GM23338 (cell line): Measurements from ENCODE around the gene IER5. TPM values are rescaled to one million over a fixed set of nuclear protein-coding genes. Genes with fewer than 3 reads are reported as not detected.
A peak's percentile ranks its signal among the peaks of the same experiment; 100 is the strongest.

ENCODE experiments used
- ATAC-seq: fragments of 200-7000 bp; cut with Tn5 transposase; 3 replicates; pipeline ENCODE4 v1.9.1; 2020
- DNase-seq: peaks from one replicate; pipeline ENCODE4 v3.0.0-alpha.2; 2015; ENCODE audit warnings: low spot score
- H2AFZ ChIP-seq: fragments of 200-600 bp; sonication (generic); 2 replicates; pipeline ENCODE4 v1.8.0; 2016; ENCODE audit warnings: antibody characterized with exemption, mild to moderate bottlenecking, moderate library complexity
- H3F3A ChIP-seq: fragments of 200-600 bp; sonication (generic); replicated peaks from 2 replicates; pipeline ENCODE4 v1.8.0; 2017; ENCODE audit warnings: antibody characterized with exemption, mixed run types, low read depth
- H3K27ac ChIP-seq: fragments of 200-600 bp; sonication (generic); 2 replicates; pipeline ENCODE4 v1.6.1; 2016; ENCODE audit warnings: low read depth
- H3K27me3 ChIP-seq: fragments of 200-600 bp; sonication (generic); 2 replicates; pipeline ENCODE4 v1.8.0; 2016; ENCODE audit warnings: mild to moderate bottlenecking, mixed run types, moderate library complexity; ENCODE audit not compliant: insufficient read depth
- H3K36me3 ChIP-seq: fragments of 200-600 bp; sonication (generic); 2 replicates; pipeline ENCODE4 v1.8.0; 2016; ENCODE audit warnings: mild to moderate bottlenecking; ENCODE audit not compliant: insufficient read depth
- H3K4me1 ChIP-seq: fragments of 200-600 bp; sonication (generic); 2 replicates; pipeline ENCODE4 v1.8.0; 2016; ENCODE audit warnings: mild to moderate bottlenecking, moderate library complexity; ENCODE audit not compliant: insufficient read depth
- H3K4me2 ChIP-seq: fragments of 200-600 bp; sonication (generic); 2 replicates; pipeline ENCODE4 v1.7.1; 2017; ENCODE audit warnings: mixed run types
- H3K4me3 ChIP-seq: fragments of 200-600 bp; sonication (generic); 2 replicates; pipeline ENCODE4 v1.6.1; 2016; ENCODE audit warnings: mixed run types
- H3K79me2 ChIP-seq: fragments of 200-600 bp; sonication (generic); replicated peaks from 2 replicates; pipeline ENCODE4 v1.8.0; 2017; ENCODE audit warnings: mild to moderate bottlenecking; ENCODE audit not compliant: insufficient read depth
- H3K9me2 ChIP-seq: fragments of 200-600 bp; sonication (generic); 2 replicates; pipeline ENCODE4 v1.8.0; 2017; ENCODE audit not compliant: insufficient read depth
- H4K20me1 ChIP-seq: fragments of 200-600 bp; sonication (generic); replicated peaks from 2 replicates; pipeline ENCODE4 v1.8.0; 2017; ENCODE audit warnings: mild to moderate bottlenecking; ENCODE audit not compliant: insufficient read depth
- H3K27ac Mint-ChIP-seq: 2 replicates; pipeline ENCODE4 v1.8.0; 2020; ENCODE audit warnings: inconsistent platforms, mild to moderate bottlenecking, moderate library complexity, mixed read lengths
- H3K27me3 Mint-ChIP-seq: 3 replicates; pipeline ENCODE4 v1.8.0; 2022; ENCODE audit warnings: low read depth, mild to moderate bottlenecking, moderate library complexity, mixed read lengths, inconsistent platforms; ENCODE audit not compliant: insufficient read depth, poor library complexity
- H3K36me3 Mint-ChIP-seq: 3 replicates; pipeline ENCODE4 v1.8.0; 2021; ENCODE audit warnings: low read depth, mild to moderate bottlenecking, inconsistent platforms, moderate library complexity, mixed read lengths
- H3K4me1 Mint-ChIP-seq: 3 replicates; pipeline ENCODE4 v1.8.0; 2020; ENCODE audit warnings: mild to moderate bottlenecking, inconsistent platforms, mixed read lengths
- H3K4me3 Mint-ChIP-seq: 3 replicates; pipeline ENCODE4 v1.8.0; 2021; ENCODE audit warnings: moderate library complexity, mild to moderate bottlenecking, inconsistent platforms, mixed read lengths
- H3K9me3 Mint-ChIP-seq: 3 replicates; pipeline ENCODE4 v1.8.0; 2020; ENCODE audit warnings: moderate library complexity, mild to moderate bottlenecking, inconsistent platforms, mixed read lengths
- CREB1 ChIP-seq: fragments of 250-450 bp; sonication (Bioruptor Pico); IDR thresholded peaks from 2 replicates; pipeline ENCODE4 v1.5.0; 2020; ENCODE audit warnings: low read depth, mild to moderate bottlenecking, moderate library complexity
- EZH2 ChIP-seq: fragments of 200-600 bp; sonication (generic); IDR thresholded peaks from one replicate; pipeline ENCODE4 v1.8.0; 2017; ENCODE audit warnings: antibody characterized with exemption, mild to moderate bottlenecking, low read depth; ENCODE audit not compliant: unreplicated experiment
- JUNB ChIP-seq: IDR thresholded peaks from one replicate; pipeline ENCODE4 v1.6.1; 2016; ENCODE audit warnings: antibody characterized with exemption; ENCODE audit not compliant: unreplicated experiment
- NANOG ChIP-seq: IDR thresholded peaks from 2 replicates; pipeline ENCODE4 v1.6.1; 2016; ENCODE audit warnings: antibody characterized with exemption, borderline replicate concordance
- POLR2AphosphoS5 ChIP-seq: IDR thresholded peaks from 2 replicates; pipeline ENCODE4 v1.6.1; 2016; ENCODE audit warnings: antibody characterized with exemption, low read depth
- STAT1 ChIP-seq: IDR thresholded peaks from one replicate; pipeline ENCODE4 v1.6.1; 2016; ENCODE audit warnings: antibody characterized with exemption; ENCODE audit not compliant: unreplicated experiment
- ZNF331 ChIP-seq: fragments of 250-450 bp; sonication (Bioruptor Pico); IDR thresholded peaks from 2 replicates; pipeline ENCODE4 v1.5.0; 2020; ENCODE audit warnings: low read depth, mild to moderate bottlenecking, moderate library complexity
- polyA plus RNA-seq: library from polyadenylated mRNA; unstranded; fragments of >200 nt; fragmentation: Nextera tagmentation; extraction: Ambion mirVana; gene quantifications from 2 replicates; pipeline ENCODE4 v1.2.1, GENCODE V29; 2016
- total RNA-seq: library from RNA; depleted of rRNA; stranded (reverse); fragments of >200 nt; shearing (Covaris generic); gene quantifications from 2 replicates; pipeline ENCODE4 v1.2.3, GENCODE V29; 2014
- TF ChIP-seq, protein P1 (sequence below): IDR thresholded peaks from 2 replicates; pipeline ENCODE4 v1.6.1; 2016; ENCODE audit warnings: antibody characterized with exemption
- TF ChIP-seq, protein P2 (sequence below), 2 experiments: fragments of 200-600 bp in 1 of 2; sonication (generic) in 1 of 2; conservative IDR thresholded peaks; 2 replicates each; pipeline versions ENCODE4 v1.5.1 to v1.6.1; 2016 to 2017; ENCODE audit warnings: antibody characterized with exemption in 2 of 2, low read depth in 2 of 2, mild to moderate bottlenecking in 2 of 2, moderate library complexity in 1 of 2
- TF ChIP-seq, protein P3 (sequence below): fragments of 250-450 bp; sonication (Bioruptor Pico); IDR thresholded peaks from 2 replicates; pipeline ENCODE4 v1.5.0; 2020; ENCODE audit warnings: mild to moderate bottlenecking, moderate library complexity

The IER5 gene
- total and polyA plus RNA-seq, 2 experiments from 2014 or later = 3.8 to 9.5 TPM

DNA sequence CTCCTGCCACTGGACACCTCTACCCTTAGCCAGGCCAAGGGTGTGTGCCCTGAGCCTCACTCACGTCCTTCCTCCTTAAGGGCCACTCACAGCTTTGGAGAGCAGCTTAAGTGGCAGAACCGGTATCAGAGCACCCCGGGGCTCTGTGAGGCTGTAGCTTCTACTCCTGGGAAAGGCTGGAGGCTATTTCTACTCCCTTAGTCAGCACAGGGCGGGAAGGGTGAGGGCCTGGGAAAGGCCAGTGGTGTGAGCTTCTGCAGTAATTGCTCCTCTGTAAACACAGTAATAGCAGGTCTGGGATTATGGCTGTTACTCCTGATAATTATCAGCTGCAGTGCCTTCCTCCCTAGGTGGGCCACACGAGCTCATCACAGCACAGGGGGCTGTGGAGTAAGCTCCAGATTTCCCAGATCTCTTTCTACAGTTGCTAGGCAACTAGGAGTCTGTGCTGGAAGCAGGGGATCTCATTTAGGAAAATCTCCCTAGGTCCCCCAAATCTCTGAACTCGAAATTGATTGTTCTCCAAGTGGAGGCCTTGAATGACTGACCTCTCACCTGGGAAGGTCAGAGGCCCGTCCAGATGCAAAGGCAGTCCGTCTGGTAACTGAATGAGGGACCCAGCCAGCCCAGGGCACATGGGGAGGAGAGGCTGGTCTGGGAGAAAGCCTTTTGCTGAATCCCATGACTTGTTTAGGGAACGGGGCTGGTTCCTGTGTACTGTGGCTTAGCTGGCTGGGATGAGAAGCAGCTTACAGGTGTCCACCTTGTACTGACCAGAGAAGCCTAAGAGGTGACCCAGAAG lies 29.3 kb downstream of the IER5 start (continued):
- TF ChIP-seq, protein P1, sequence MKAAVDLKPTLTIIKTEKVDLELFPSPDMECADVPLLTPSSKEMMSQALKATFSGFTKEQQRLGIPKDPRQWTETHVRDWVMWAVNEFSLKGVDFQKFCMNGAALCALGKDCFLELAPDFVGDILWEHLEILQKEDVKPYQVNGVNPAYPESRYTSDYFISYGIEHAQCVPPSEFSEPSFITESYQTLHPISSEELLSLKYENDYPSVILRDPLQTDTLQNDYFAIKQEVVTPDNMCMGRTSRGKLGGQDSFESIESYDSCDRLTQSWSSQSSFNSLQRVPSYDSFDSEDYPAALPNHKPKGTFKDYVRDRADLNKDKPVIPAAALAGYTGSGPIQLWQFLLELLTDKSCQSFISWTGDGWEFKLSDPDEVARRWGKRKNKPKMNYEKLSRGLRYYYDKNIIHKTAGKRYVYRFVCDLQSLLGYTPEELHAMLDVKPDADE = no peak

DNA sequence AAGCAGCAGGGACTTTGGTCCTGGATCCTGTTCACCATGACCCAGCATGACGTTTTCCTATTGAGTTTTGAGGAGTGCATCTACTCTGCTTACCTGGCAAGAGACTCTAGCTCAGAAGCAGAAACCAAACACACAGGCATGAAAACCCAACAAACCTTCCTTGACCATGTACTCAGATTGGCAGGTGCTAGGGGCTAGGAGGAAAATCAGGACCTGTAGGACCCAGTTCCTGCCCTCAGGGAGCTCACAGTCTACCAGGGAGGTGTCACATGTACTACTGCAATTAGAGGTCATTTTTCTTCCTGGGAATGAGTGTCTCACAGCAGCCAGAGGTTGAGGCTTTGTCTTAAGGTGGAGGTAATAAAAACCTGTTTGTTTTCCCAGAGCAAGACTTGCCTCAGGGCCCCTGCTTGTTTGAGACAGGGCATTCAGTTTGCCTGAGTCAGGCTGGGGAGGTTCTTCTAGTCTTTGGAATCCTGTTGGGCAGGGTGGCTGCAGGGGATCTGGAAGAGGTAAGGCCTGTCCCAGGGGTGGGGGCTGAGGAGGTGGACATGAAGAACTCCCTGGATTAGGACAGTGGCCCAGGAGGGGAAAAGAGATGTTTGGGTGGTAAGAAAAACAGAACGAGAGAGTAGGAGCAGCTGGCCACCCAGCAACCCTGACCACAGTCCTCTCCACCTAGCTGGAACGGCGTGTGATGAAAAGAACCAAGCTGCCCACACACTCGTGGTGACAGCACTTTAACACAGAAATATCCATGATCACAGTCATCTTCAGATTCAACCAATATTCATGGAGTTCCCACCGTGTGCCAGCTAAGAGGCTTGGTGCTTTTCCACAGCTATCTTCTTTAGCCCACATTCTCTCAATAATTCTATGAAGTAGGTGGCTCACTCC lies 30.8 kb downstream of the IER5 start:
- Histone ChIP-seq H2AFZ (no peak overlapping the region), H3K4me2 (no peak overlapping the region), H3K4me3 (no peak overlapping the region), H4K20me1 (no peaks in the 10 kb centered on the region), H3K27ac (no peak overlapping the region), H3K27me3 (no peaks in the 10 kb centered on the region), H3K9me2 (no peaks in the 10 kb centered on the region), H3K4me1 (no peaks in the 10 kb centered on the region), H3F3A (no peaks in the 10 kb centered on the region), H3K36me3 (no peaks in the 10 kb centered on the region), H3K79me2 (no peaks in the 10 kb centered on the region)
- Mint-ChIP-seq H3K4me3 (no peak overlapping the region), H3K27ac (peak overlapping the region; percentile 40; the same call in 1 of the 2 replicates), H3K9me3 (no peaks in the 10 kb centered on the region; the same call in 2 of the 3 replicates), H3K27me3 (peaks cover 7% of the 10 kb centered on the region), H3K4me1 (peaks cover 12% of the 10 kb centered on the region), H3K36me3 (no peaks in the 10 kb centered on the region)
- no peak for DNase-seq
- no peak for ATAC-seq
- TF ChIP-seq JUNB = no peak
- TF ChIP-seq NANOG = no peak
- TF ChIP-seq POLR2AphosphoS5 = no peak
- TF ChIP-seq, protein P1 = no peak
- no peak for TF ChIP-seq EZH2
- no peak for TF ChIP-seq STAT1
- no peak for TF ChIP-seq CREB1 (CRISPR knock-in tag)
- no peak for TF ChIP-seq ZNF331 (CRISPR knock-in tag)
- TF ChIP-seq, protein P2, sequence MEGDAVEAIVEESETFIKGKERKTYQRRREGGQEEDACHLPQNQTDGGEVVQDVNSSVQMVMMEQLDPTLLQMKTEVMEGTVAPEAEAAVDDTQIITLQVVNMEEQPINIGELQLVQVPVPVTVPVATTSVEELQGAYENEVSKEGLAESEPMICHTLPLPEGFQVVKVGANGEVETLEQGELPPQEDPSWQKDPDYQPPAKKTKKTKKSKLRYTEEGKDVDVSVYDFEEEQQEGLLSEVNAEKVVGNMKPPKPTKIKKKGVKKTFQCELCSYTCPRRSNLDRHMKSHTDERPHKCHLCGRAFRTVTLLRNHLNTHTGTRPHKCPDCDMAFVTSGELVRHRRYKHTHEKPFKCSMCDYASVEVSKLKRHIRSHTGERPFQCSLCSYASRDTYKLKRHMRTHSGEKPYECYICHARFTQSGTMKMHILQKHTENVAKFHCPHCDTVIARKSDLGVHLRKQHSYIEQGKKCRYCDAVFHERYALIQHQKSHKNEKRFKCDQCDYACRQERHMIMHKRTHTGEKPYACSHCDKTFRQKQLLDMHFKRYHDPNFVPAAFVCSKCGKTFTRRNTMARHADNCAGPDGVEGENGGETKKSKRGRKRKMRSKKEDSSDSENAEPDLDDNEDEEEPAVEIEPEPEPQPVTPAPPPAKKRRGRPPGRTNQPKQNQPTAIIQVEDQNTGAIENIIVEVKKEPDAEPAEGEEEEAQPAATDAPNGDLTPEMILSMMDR (conservative IDR thresholded peaks at IDR 0.05; ENCODE audit: low read depth in 2 of 2) = no peak
- TF ChIP-seq, protein P3, sequence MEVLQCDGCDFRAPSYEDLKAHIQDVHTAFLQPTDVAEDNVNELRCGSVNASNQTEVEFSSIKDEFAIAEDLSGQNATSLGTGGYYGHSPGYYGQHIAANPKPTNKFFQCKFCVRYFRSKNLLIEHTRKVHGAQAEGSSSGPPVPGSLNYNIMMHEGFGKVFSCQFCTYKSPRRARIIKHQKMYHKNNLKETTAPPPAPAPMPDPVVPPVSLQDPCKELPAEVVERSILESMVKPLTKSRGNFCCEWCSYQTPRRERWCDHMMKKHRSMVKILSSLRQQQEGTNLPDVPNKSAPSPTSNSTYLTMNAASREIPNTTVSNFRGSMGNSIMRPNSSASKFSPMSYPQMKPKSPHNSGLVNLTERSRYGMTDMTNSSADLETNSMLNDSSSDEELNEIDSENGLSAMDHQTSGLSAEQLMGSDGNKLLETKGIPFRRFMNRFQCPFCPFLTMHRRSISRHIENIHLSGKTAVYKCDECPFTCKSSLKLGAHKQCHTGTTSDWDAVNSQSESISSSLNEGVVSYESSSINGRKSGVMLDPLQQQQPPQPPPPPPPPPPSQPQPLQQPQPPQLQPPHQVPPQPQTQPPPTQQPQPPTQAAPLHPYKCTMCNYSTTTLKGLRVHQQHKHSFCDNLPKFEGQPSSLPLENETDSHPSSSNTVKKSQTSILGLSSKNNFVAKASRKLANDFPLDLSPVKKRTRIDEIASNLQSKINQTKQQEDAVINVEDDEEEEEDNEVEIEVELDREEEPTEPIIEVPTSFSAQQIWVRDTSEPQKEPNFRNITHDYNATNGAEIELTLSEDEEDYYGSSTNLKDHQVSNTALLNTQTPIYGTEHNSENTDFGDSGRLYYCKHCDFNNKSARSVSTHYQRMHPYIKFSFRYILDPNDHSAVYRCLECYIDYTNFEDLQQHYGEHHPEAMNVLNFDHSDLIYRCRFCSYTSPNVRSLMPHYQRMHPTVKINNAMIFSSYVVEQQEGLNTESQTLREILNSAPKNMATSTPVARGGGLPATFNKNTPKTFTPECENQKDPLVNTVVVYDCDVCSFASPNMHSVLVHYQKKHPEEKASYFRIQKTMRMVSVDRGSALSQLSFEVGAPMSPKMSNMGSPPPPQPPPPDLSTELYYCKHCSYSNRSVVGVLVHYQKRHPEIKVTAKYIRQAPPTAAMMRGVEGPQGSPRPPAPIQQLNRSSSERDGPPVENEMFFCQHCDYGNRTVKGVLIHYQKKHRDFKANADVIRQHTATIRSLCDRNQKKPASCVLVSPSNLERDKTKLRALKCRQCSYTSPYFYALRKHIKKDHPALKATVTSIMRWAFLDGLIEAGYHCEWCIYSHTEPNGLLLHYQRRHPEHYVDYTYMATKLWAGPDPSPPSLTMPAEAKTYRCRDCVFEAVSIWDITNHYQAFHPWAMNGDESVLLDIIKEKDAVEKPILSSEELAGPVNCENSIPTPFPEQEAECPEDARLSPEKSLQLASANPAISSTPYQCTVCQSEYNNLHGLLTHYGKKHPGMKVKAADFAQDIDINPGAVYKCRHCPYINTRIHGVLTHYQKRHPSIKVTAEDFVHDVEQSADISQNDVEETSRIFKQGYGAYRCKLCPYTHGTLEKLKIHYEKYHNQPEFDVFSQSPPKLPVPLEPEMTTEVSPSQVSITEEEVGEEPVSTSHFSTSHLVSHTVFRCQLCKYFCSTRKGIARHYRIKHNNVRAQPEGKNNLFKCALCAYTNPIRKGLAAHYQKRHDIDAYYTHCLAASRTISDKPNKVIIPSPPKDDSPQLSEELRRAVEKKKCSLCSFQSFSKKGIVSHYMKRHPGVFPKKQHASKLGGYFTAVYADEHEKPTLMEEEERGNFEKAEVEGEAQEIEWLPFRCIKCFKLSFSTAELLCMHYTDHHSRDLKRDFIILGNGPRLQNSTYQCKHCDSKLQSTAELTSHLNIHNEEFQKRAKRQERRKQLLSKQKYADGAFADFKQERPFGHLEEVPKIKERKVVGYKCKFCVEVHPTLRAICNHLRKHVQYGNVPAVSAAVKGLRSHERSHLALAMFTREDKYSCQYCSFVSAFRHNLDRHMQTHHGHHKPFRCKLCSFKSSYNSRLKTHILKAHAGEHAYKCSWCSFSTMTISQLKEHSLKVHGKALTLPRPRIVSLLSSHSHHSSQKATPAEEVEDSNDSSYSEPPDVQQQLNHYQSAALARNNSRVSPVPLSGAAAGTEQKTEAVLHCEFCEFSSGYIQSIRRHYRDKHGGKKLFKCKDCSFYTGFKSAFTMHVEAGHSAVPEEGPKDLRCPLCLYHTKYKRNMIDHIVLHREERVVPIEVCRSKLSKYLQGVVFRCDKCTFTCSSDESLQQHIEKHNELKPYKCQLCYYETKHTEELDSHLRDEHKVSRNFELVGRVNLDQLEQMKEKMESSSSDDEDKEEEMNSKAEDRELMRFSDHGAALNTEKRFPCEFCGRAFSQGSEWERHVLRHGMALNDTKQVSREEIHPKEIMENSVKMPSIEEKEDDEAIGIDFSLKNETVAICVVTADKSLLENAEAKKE (CRISPR knock-in tag) = no peak
